Measurements from ENCODE around the gene PWWP2B.

The PWWP2B gene

GRCh38 chr10:132413226-132414205, 16.5 kb downstream of the PWWP2B start:
- TF ChIP-seq CTCF (conservative IDR thresholded peaks at IDR 0.05; ENCODE audit: control insufficient read depth, insufficient read depth, low read depth, low read length) = no peak
- H3K4me3 ChIP-seq (ENCODE audit: control insufficient read depth, low read depth, low read length) = no peak overlapping the region
- DNase-seq (ENCODE audit: low read depth) = no peak

- no peak for DNase-seq (ENCODE audit: low read depth)
- H3K4me3 ChIP-seq (ENCODE audit: control insufficient read depth, low read depth, low read length) = no peak overlapping the region
- no peak for TF ChIP-seq CTCF (conservative IDR thresholded peaks at IDR 0.05; ENCODE audit: control insufficient read depth, insufficient read depth, low read depth, low read length)
Observed at GRCh38 chr10:132414402-132415016, 17.5 kb downstream of the PWWP2B start.

GRCh38 chr10:132415255-132415654, 18.3 kb downstream of the PWWP2B start:
- H3K4me3 ChIP-seq (ENCODE audit: control insufficient read depth, low read depth, low read length) = no peak overlapping the region
- DNase-seq (ENCODE audit: low read depth) = no peak
- TF ChIP-seq CTCF (conservative IDR thresholded peaks at IDR 0.05; ENCODE audit: control insufficient read depth, insufficient read depth, low read depth, low read length) = no peak

- H3K4me3 ChIP-seq (ENCODE audit: control insufficient read depth, low read depth, low read length) = no peak overlapping the region
- no peak for TF ChIP-seq CTCF (conservative IDR thresholded peaks at IDR 0.05; ENCODE audit: control insufficient read depth, insufficient read depth, low read depth, low read length)
- no peak for DNase-seq (ENCODE audit: low read depth)
Observed at GRCh38 chr10:132415956-132416355, 19.0 kb downstream of the PWWP2B start.

GRCh38 chr10:132416566-132417256, 19.7 kb downstream of the PWWP2B start:
- DNase-seq (ENCODE audit: low read depth) = no peak
- no peak for TF ChIP-seq CTCF (conservative IDR thresholded peaks at IDR 0.05; ENCODE audit: control insufficient read depth, insufficient read depth, low read depth, low read length)
- H3K4me3 ChIP-seq (ENCODE audit: control insufficient read depth, low read depth, low read length) = no peak overlapping the region

- no peak for DNase-seq (ENCODE audit: low read depth)
- TF ChIP-seq CTCF (conservative IDR thresholded peaks at IDR 0.05; ENCODE audit: control insufficient read depth, insufficient read depth, low read depth, low read length) = no peak
- no peak overlapping the region for H3K4me3 ChIP-seq (ENCODE audit: control insufficient read depth, low read depth, low read length)
Observed at GRCh38 chr10:132417257-132417910, 20.4 kb downstream of the PWWP2B start.

Measured in fibroblast of mammary gland (primary cell).